GM10266 (cell line): Measurements from ENCODE around the gene SYTL3.
"Not testable (repeated sequence)": the region's sequence is repeated elsewhere in the genome, so short reads cannot be mapped to it uniquely, and the experiment has no call there.

Experiments
- DNase-seq: peaks from one replicate; pipeline ENCODE4 v3.0.0; 2012; ENCODE audit errors: extremely low spot score
- CTCF ChIP-seq: IDR thresholded peaks from 2 replicates; pipeline ENCODE4 v1.5.1; 2012; ENCODE audit warnings: mild to moderate bottlenecking, low read depth; ENCODE audit not compliant: control insufficient read depth, insufficient read depth; ENCODE audit errors: missing control alignments

Gene SYTL3

GRCh38 chr6:158791274-158791855, 141.5 kb downstream of the SYTL3 start:
- no peak for TF ChIP-seq CTCF
- DNase-seq: no peak

- not testable (repeated sequence) for DNase-seq
These were observed 142.7 kb downstream of the SYTL3 start for GRCh38 chr6:158792505-158792904.

- peak; percentile 60 for TF ChIP-seq CTCF
- DNase-seq: peak; percentile 63
These were observed 143.6 kb downstream of the SYTL3 start for GRCh38 chr6:158793432-158793831.

GRCh38 chr6:158795516-158795915, 145.7 kb downstream of the SYTL3 start:
- no peak for TF ChIP-seq CTCF
- DNase-seq: no peak

DNA sequence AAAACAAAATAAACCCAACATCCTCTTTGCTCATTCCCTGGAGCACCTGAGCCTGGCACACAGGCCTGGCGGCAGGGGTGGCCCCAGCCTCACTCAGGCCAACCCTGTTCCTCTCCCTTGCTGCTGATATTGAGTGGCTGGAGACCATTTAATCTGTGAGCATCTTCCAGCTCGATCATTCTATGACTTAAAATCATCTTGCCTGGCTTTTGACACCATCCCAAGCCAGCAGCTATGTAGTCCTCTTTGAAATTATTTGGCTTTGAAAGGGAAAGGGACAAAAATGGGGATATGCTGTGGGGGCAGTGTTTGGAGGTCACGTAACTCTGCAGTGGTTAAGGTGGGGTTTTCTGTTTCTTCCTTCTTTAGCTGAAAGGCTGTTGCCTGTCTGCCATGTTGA, 146.5 kb downstream of the SYTL3 start:
- no peak for DNase-seq

GRCh38 chr6:158797331-158798310, 147.8 kb downstream of the SYTL3 start:
- no peak for TF ChIP-seq CTCF
- no peak for DNase-seq

More for the DNA sequence above, 146.5 kb downstream of the SYTL3 start:
- no peak for TF ChIP-seq CTCF

DNA sequence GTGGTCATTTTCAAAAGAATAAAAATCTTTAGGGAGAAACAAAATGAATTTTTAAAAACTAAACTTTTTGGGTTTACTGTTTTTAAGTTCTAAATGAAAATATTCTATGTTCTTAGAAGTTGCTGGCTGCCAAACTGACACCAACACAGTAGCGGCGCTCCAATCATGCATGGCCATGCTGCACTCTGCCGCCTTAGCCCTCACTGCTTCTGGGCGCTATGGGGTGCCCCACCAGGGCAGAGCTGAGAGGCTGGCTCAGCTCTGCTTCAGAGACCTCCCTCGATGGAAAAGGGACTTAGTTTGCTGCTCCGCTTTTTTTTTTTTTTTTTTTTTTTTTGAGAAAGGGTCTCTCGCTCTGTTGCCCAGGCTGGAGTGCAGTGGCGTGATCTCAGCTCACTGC, 148.5 kb downstream of the SYTL3 start:
- no peak for TF ChIP-seq CTCF
- no peak for DNase-seq
